ENCODE results near the gene MUC20. TPM values are rescaled to one million over a fixed set of nuclear protein-coding genes. Genes with fewer than 3 reads are reported as not detected.

MUC20 gene
- total and polyA plus RNA-seq, 2 experiments from 2014 or later = 0.29 TPM; not detected in 1

DNA sequence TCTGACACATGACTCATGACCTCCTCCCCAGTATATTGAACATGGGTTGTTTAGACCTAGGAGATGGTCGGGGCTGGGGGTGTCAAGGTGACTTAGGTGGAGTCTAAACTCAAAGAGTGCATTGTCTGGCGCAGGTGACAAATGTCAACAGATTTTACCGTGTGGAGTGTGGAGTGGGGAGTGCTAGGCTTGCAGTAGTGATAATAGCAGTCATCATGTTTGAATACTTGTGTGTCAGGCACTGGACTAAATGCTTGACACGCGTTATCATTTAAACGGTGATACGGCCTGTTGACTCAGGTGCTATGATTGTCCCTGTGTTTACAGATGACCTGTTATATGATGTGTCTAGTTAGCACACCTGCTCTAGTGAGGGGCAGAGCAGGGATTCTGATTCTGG lies 30.8 kb downstream of the MUC20 start:
- Histone ChIP-seq H3F3A (replicated peaks; ENCODE audit: low read depth) (no peaks in the 10 kb centered on the region), H4K20me1 (replicated peaks; ENCODE audit: insufficient read depth) (no peaks in the 10 kb centered on the region), H3K79me2 (replicated peaks; ENCODE audit: insufficient read depth) (no peaks in the 10 kb centered on the region), H3K27me3 (ENCODE audit: insufficient read depth) (peaks cover 11% of the 10 kb centered on the region), H3K4me1 (ENCODE audit: insufficient read depth) (no peaks in the 10 kb centered on the region), H3K36me3 (ENCODE audit: insufficient read depth) (no peaks in the 10 kb centered on the region), H3K4me3 (no peak overlapping the region), H3K27ac (ENCODE audit: low read depth) (no peak overlapping the region), H3K4me2 (no peak overlapping the region), H2AFZ (no peak overlapping the region), H3K9me2 (ENCODE audit: insufficient read depth) (no peaks in the 10 kb centered on the region)
- ATAC-seq (no peak), DNase-seq (ENCODE audit: low spot score) (no peak)
- Mint-ChIP-seq H3K4me1 (peaks cover 9% of the 10 kb centered on the region), H3K27me3 (ENCODE audit: insufficient read depth, low read depth, poor library complexity) (peaks cover 25% of the 10 kb centered on the region), H3K9me3 (peaks cover 8% of the 10 kb centered on the region), H3K36me3 (ENCODE audit: low read depth) (peaks cover 3% of the 10 kb centered on the region; the same call in 2 of the 3 replicates), H3K4me3 (no peak overlapping the region), H3K27ac (no peak overlapping the region)
- TF ChIP-seq ZNF114 (CRISPR knock-in tag; IDR thresholded peaks at IDR 0.05) (no peak), POLR2AphosphoS5 (IDR thresholded peaks at IDR 0.05; ENCODE audit: low read depth) (no peak)

GRCh38 chr3:195752066-195752465 lies 31.3 kb downstream of the MUC20 start:
- no peak overlapping the region for H3K27ac Mint-ChIP-seq

GRCh38 chr3:195752546-195753331 lies 32.0 kb downstream of the MUC20 start:
- no peaks in the 10 kb centered on the region for H3K36me3 Mint-ChIP-seq (ENCODE audit: low read depth)
- H3K27ac ChIP-seq (ENCODE audit: low read depth) = no peak overlapping the region

More at GRCh38 chr3:195752066-195752465, 31.3 kb downstream of the MUC20 start:
- Histone ChIP-seq H3K4me1 (ENCODE audit: insufficient read depth) (no peaks in the 10 kb centered on the region), H3K36me3 (ENCODE audit: insufficient read depth) (no peaks in the 10 kb centered on the region), H4K20me1 (replicated peaks; ENCODE audit: insufficient read depth) (no peaks in the 10 kb centered on the region), H2AFZ (no peak overlapping the region), H3K4me2 (no peak overlapping the region), H3K9me2 (ENCODE audit: insufficient read depth) (no peaks in the 10 kb centered on the region), H3K27ac (ENCODE audit: low read depth) (no peak overlapping the region), H3K27me3 (ENCODE audit: insufficient read depth) (peaks cover 6% of the 10 kb centered on the region), H3F3A (replicated peaks; ENCODE audit: low read depth) (no peaks in the 10 kb centered on the region), H3K4me3 (no peak overlapping the region), H3K79me2 (replicated peaks; ENCODE audit: insufficient read depth) (no peaks in the 10 kb centered on the region)
- no peak for TF ChIP-seq EZH2 (IDR thresholded peaks at IDR 0.05; ENCODE audit: low read depth, unreplicated experiment)
- no peak for TF ChIP-seq EZH2phosphoT487 (IDR thresholded peaks at IDR 0.05; ENCODE audit: unreplicated experiment)
- H3K27me3 Mint-ChIP-seq (ENCODE audit: insufficient read depth, low read depth, poor library complexity) = peaks cover 20% of the 10 kb centered on the region
- ATAC-seq (no peak), DNase-seq (ENCODE audit: low spot score) (no peak)
- H3K4me3 Mint-ChIP-seq = no peak overlapping the region
- H3K4me1 Mint-ChIP-seq = peaks cover 13% of the 10 kb centered on the region
- H3K36me3 Mint-ChIP-seq (ENCODE audit: low read depth) = peaks cover 1% of the 10 kb centered on the region; the same call in 2 of the 3 replicates
- H3K9me3 Mint-ChIP-seq = peaks cover 5% of the 10 kb centered on the region

More at GRCh38 chr3:195752546-195753331, 32.0 kb downstream of the MUC20 start:
- no peaks in the 10 kb centered on the region for H3K4me1 ChIP-seq (ENCODE audit: insufficient read depth)
- H4K20me1 ChIP-seq (replicated peaks; ENCODE audit: insufficient read depth) = no peaks in the 10 kb centered on the region
- no peaks in the 10 kb centered on the region for H3K27me3 ChIP-seq (ENCODE audit: insufficient read depth)
- TF ChIP-seq STAT1 (IDR thresholded peaks at IDR 0.05; ENCODE audit: unreplicated experiment) = no peak
- peak; percentile 9; the same call in 2 of the 3 replicates for ATAC-seq
- Mint-ChIP-seq H3K27me3 (ENCODE audit: insufficient read depth, low read depth, poor library complexity) (peaks cover 13% of the 10 kb centered on the region), H3K27ac (no peak overlapping the region), H3K4me3 (no peak overlapping the region), H3K9me3 (peaks cover under 1% of the 10 kb centered on the region; the same call in 1 of the 3 replicates), H3K4me1 (peaks cover 15% of the 10 kb centered on the region)
- H3K4me2 ChIP-seq = no peak overlapping the region
- H3K9me2 ChIP-seq (ENCODE audit: insufficient read depth) = no peaks in the 10 kb centered on the region
- H3K36me3 ChIP-seq (ENCODE audit: insufficient read depth) = no peaks in the 10 kb centered on the region
- no peak overlapping the region for H2AFZ ChIP-seq
- H3F3A ChIP-seq (replicated peaks; ENCODE audit: low read depth) = no peaks in the 10 kb centered on the region
- no peak for DNase-seq (ENCODE audit: low spot score)
- no peak overlapping the region for H3K4me3 ChIP-seq
- no peaks in the 10 kb centered on the region for H3K79me2 ChIP-seq (replicated peaks; ENCODE audit: insufficient read depth)
